ENCODE data around the gene UFD1. TPM values are rescaled to one million over a fixed set of nuclear protein-coding genes. Genes with fewer than 3 reads are reported as not detected.

The UFD1 gene
- total and polyA plus RNA-seq, 9 of the 15 experiments (the other 6 are each of a cell fraction or from before 2014, with no cell fraction given), result 238 to 645 (median 363) TPM

DNA sequence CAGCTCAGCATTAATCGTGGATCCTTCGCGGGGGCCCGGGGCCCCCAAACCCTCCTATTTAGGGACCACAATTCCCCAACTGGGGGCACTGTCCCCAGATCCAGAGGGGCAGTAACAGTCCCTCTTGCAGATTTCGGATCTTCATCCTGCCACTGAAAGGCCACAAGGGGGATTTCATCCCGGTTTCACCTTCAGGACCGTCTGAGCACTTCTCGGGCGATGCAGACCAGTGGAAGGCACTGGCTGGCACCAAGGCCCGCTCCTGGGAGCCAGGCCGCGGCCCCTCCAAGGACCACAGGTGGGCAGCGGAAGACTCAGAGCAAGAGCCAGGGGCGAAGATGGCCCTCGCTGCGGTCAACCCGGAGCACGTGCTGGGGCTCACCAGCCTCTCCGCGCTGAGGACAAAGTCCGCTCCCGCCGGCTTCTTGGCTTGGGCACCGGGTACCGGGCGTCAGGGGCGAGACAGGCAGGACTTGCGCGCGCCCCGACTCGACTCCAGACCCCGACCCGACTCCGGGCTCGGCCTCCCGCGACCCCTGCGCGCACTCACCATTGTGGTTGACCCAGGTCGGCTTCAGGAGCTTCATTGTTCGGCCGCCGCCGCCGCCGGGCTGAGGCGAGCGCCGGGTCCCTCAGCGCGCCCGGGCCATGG lies 48.0 kb downstream of the UFD1 start (continued):
- TF ChIP-seq RAD21 (CRISPR knock-in tag; conservative IDR thresholded peaks at IDR 0.05 in 1 of 2, IDR thresholded peaks at IDR 0.05 in 1 of 2) (peak in 1 of 2 experiments; percentile 34; a peak in 3 of 4 replicates), ZBTB17 (CRISPR knock-in tag; IDR thresholded peaks at IDR 0.05) (peak; percentile 74; the same call in 1 of the 2 replicates), MIER1 (IDR thresholded peaks at IDR 0.05; ENCODE audit: low read depth) (no peak), CHCHD3 (CRISPR knock-in tag; IDR thresholded peaks at IDR 0.05) (peak; percentile 60; the same call in 1 of the 2 replicates), ZFPM2 (CRISPR knock-in tag; IDR thresholded peaks at IDR 0.05) (peak; percentile 70; the same call in 1 of the 2 replicates), SMAD4 (CRISPR knock-in tag; conservative IDR thresholded peaks at IDR 0.05) (peak; percentile 43; the same call in 1 of the 2 replicates), ZNF583 (CRISPR knock-in tag; IDR thresholded peaks at IDR 0.05) (0 out of 2 replicates have a peak, but pooled peaks have one; percentile 14), ZNF589 (CRISPR knock-in tag; IDR thresholded peaks at IDR 0.05; ENCODE audit: low read depth) (no peak), SPI1 (IDR thresholded peaks at IDR 0.05; ENCODE audit: borderline replicate concordance, low read depth, low read length) (no peak), MTA2 (IDR thresholded peaks at IDR 0.05; ENCODE audit: low read depth) (no peak), ERF (CRISPR knock-in tag; IDR thresholded peaks at IDR 0.05) (no peak)
- TF ChIP-seq, protein P1, sequence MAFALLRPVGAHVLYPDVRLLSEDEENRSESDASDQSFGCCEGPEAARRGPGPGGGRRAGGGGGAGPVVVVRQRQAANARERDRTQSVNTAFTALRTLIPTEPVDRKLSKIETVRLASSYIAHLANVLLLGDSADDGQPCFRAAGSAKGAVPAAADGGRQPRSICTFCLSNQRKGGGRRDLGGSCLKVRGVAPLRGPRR (CRISPR knock-in tag; IDR thresholded peaks at IDR 0.05), result no peak
